SK-N-SH treated with all-trans-retinoic acid at 6 μM for 48 hours (cell line): ENCODE data around the gene CDK12.
"Not testable (repeated sequence)": the region's sequence is repeated elsewhere in the genome, so short reads cannot be mapped to it uniquely, and the experiment has no call there.

ENCODE experiments used
- ATAC-seq: fragments of 200-7000 bp; cut with Tn5 transposase; 3 replicates; pipeline ENCODE4 v1.9.1; 2020; ENCODE audit warnings: mild to moderate bottlenecking, moderate library complexity
- ARNTL ChIP-seq: fragments of 450-650 bp; formaldehyde crosslinking; IDR thresholded peaks from 2 replicates; pipeline ENCODE4 v1.5.0; 2020; ENCODE audit warnings: low read depth, mild to moderate bottlenecking, moderate library complexity, borderline replicate concordance
- BACH2 ChIP-seq: fragments of 250-450 bp; sonication (Bioruptor Pico); IDR thresholded peaks from 2 replicates; pipeline ENCODE4 v1.9.0; 2021; ENCODE audit warnings: mild to moderate bottlenecking, borderline replicate concordance
- CREB5 ChIP-seq: fragments of 250-450 bp; sonication (Bioruptor Pico); IDR thresholded peaks from 2 replicates; pipeline ENCODE4 v1.5.1; 2020; ENCODE audit warnings: low read depth, mild to moderate bottlenecking, moderate library complexity
- CSDC2 ChIP-seq: fragments of 250-450 bp; sonication (Bioruptor Pico); IDR thresholded peaks from 2 replicates; pipeline ENCODE4 v1.5.0; 2020; ENCODE audit warnings: mild to moderate bottlenecking, moderate library complexity
- CSRNP3 ChIP-seq: fragments of 250-450 bp; sonication (Bioruptor Pico); IDR thresholded peaks from 2 replicates; pipeline ENCODE4 v1.5.1; 2021; ENCODE audit warnings: mild to moderate bottlenecking, moderate library complexity
- GLIS3 ChIP-seq: fragments of 250-450 bp; sonication (Bioruptor Pico); IDR thresholded peaks from 2 replicates; pipeline ENCODE4 v1.5.0; 2020; ENCODE audit warnings: mild to moderate bottlenecking, moderate library complexity
- ISL1 ChIP-seq: fragments of 250-450 bp; sonication (Bioruptor Pico); IDR thresholded peaks from 2 replicates; pipeline ENCODE4 v2.1.2; 2022; ENCODE audit warnings: mild to moderate bottlenecking, moderate library complexity
- OSR1 ChIP-seq: fragments of 250-450 bp; sonication (Bioruptor Pico); IDR thresholded peaks from 2 replicates; pipeline ENCODE4 v1.8.0; 2022; ENCODE audit warnings: moderate library complexity, mild to moderate bottlenecking, inconsistent platforms
- PATZ1 ChIP-seq: fragments of 250-450 bp; sonication (Bioruptor Pico); IDR thresholded peaks from 2 replicates; pipeline ENCODE4 v1.8.0; 2020; ENCODE audit warnings: mild to moderate bottlenecking, moderate library complexity, borderline replicate concordance
- PPARA ChIP-seq: fragments of 250-450 bp; sonication (Bioruptor Pico); IDR thresholded peaks from 2 replicates; pipeline ENCODE4 v1.5.0; 2020; ENCODE audit warnings: mild to moderate bottlenecking, borderline replicate concordance
- RARB ChIP-seq: fragments of 250-450 bp; sonication (Bioruptor Pico); IDR thresholded peaks from 2 replicates; pipeline ENCODE4 v1.8.0; 2021; ENCODE audit warnings: mild to moderate bottlenecking, moderate library complexity
- SNAI2 ChIP-seq: fragments of 250-450 bp; sonication (Bioruptor Pico); IDR thresholded peaks from 2 replicates; pipeline ENCODE4 v1.5.0; 2020; ENCODE audit warnings: mild to moderate bottlenecking, moderate library complexity
- TCF4 ChIP-seq: fragments of 250-450 bp; sonication (Bioruptor Pico); IDR thresholded peaks from 2 replicates; pipeline ENCODE4 v1.8.0; 2021; ENCODE audit warnings: mild to moderate bottlenecking, moderate library complexity, borderline replicate concordance
- TOX ChIP-seq: fragments of 250-450 bp; sonication (Bioruptor Pico); IDR thresholded peaks from 2 replicates; pipeline ENCODE4 v1.8.0; 2021; ENCODE audit warnings: mild to moderate bottlenecking, moderate library complexity, borderline replicate concordance
- TSHZ2 ChIP-seq: fragments of 250-450 bp; sonication (Bioruptor Pico); IDR thresholded peaks from 2 replicates; pipeline ENCODE4 v1.5.0; 2020; ENCODE audit warnings: mild to moderate bottlenecking, moderate library complexity
- ZC3H10 ChIP-seq: fragments of 250-450 bp; sonication (Bioruptor Pico); IDR thresholded peaks from 2 replicates; pipeline ENCODE4 v1.5.1; 2021; ENCODE audit warnings: mild to moderate bottlenecking, moderate library complexity
- ZFP3 ChIP-seq: fragments of 250-450 bp; sonication (Bioruptor Pico); IDR thresholded peaks from 2 replicates; pipeline ENCODE4 v1.5.0; 2020; ENCODE audit warnings: mild to moderate bottlenecking, moderate library complexity
- ZFP30 ChIP-seq: fragments of 450-650 bp; formaldehyde crosslinking; IDR thresholded peaks from 2 replicates; pipeline ENCODE4 v1.5.0; 2022; ENCODE audit warnings: mild to moderate bottlenecking, moderate library complexity
- ZNF565 ChIP-seq: fragments of 450-650 bp; formaldehyde crosslinking; conservative IDR thresholded peaks from 2 replicates; pipeline ENCODE4 v1.5.0; 2020; ENCODE audit warnings: low read depth, mild to moderate bottlenecking, moderate library complexity
- ZNF70 ChIP-seq: fragments of 450-650 bp; formaldehyde crosslinking; IDR thresholded peaks from 2 replicates; pipeline ENCODE4 v1.5.0; 2020; ENCODE audit warnings: mild to moderate bottlenecking, moderate library complexity

CDK12 gene

GRCh38 chr17:39534768-39535405 is 73.6 kb downstream of the CDK12 start:
- no peak for ATAC-seq
- TF ChIP-seq ARNTL (CRISPR knock-in tag), result no peak
- TF ChIP-seq ISL1 (CRISPR knock-in tag), result no peak
- TF ChIP-seq GLIS3 (CRISPR knock-in tag), result no peak
- TF ChIP-seq SNAI2 (CRISPR knock-in tag), result no peak
- TF ChIP-seq BACH2 (CRISPR knock-in tag), result no peak
- TF ChIP-seq ZNF565 (CRISPR knock-in tag), result no peak
- no peak for TF ChIP-seq ZFP3
- TF ChIP-seq RARB (CRISPR knock-in tag), result no peak

- ATAC-seq, result no peak
- TF ChIP-seq ZC3H10 (no peak), ARNTL (CRISPR knock-in tag) (no peak), ZNF565 (CRISPR knock-in tag) (no peak), ZFP3 (no peak), TOX (CRISPR knock-in tag) (no peak), OSR1 (CRISPR knock-in tag) (no peak), ZNF70 (no peak), TCF4 (CRISPR knock-in tag) (no peak), BACH2 (CRISPR knock-in tag) (no peak), PPARA (CRISPR knock-in tag) (no peak), CREB5 (no peak), SNAI2 (CRISPR knock-in tag) (no peak), CSDC2 (no peak)
- TF ChIP-seq, all 23 proteins: peak for 0
Measured at GRCh38 chr17:39536468-39536867, 75.2 kb downstream of the CDK12 start.

- ATAC-seq, result not testable (repeated sequence)
Measured at GRCh38 chr17:39537364-39537763, 76.1 kb downstream of the CDK12 start.

- ATAC-seq, result no peak
- no peak for TF ChIP-seq ZNF70
- TF ChIP-seq, all 23 proteins: peak for 0
Measured at GRCh38 chr17:39538866-39539265, 77.6 kb downstream of the CDK12 start.

- no peak for ATAC-seq
- TF ChIP-seq PPARA (CRISPR knock-in tag), result no peak
Measured at GRCh38 chr17:39540611-39541010, 79.3 kb downstream of the CDK12 start.

- no peak for ATAC-seq
Measured at GRCh38 chr17:39541652-39542051, 80.4 kb downstream of the CDK12 start.

GRCh38 chr17:39543176-39543575 is 81.9 kb downstream of the CDK12 start:
- ATAC-seq, result no peak
- TF ChIP-seq TOX (CRISPR knock-in tag) (no peak), PPARA (CRISPR knock-in tag) (no peak), TSHZ2 (CRISPR knock-in tag) (no peak), RARB (CRISPR knock-in tag) (no peak), GLIS3 (CRISPR knock-in tag) (no peak), SNAI2 (CRISPR knock-in tag) (no peak), ZC3H10 (no peak), ZFP30 (CRISPR knock-in tag) (no peak), CSRNP3 (CRISPR knock-in tag) (no peak)

More at GRCh38 chr17:39541652-39542051, 80.4 kb downstream of the CDK12 start:
- TF ChIP-seq GLIS3 (CRISPR knock-in tag) (no peak), PATZ1 (CRISPR knock-in tag) (no peak), PPARA (CRISPR knock-in tag) (no peak), ISL1 (CRISPR knock-in tag) (no peak)
